Activated naive CD4-positive, alpha-beta T cell treated with anti-CD3 and anti-CD28 coated beads, Interleukin-2, amount 10 ng/mL, durations not matched to agents 7 days and 5 days (primary cell): Measurements from ENCODE around the gene NUTM2B.
A peak's percentile ranks its signal among the peaks of the same experiment; 100 is the strongest.
"Not testable (repeated sequence)": the region's sequence is repeated elsewhere in the genome, so short reads cannot be mapped to it uniquely, and the experiment has no call there.

Source experiments
- CTCF ChIA-PET: fragments of 350-600 bp; sonication (Branson Sonifier 250); formaldehyde crosslinking; loops from one replicate; lab custom pipeline; 2021; ENCODE audit warnings: antibody characterized with exemption; lab: Charles Lee
- DNase-seq: peaks from one replicate; pipeline ENCODE4 v3.0.0-alpha.2; 2020
- H3K27ac Mint-ChIP-seq: one replicate; pipeline ENCODE4 v1.8.0; 2021; ENCODE audit warnings: mild to moderate bottlenecking, moderate library complexity, mixed read lengths
- H3K27me3 Mint-ChIP-seq: one replicate; pipeline ENCODE4 v1.8.0; 2021; ENCODE audit warnings: mild to moderate bottlenecking, mixed read lengths
- H3K36me3 Mint-ChIP-seq: one replicate; pipeline ENCODE4 v1.8.0; 2021; ENCODE audit warnings: mixed read lengths
- H3K4me1 Mint-ChIP-seq: one replicate; pipeline ENCODE4 v1.8.0; 2021; ENCODE audit warnings: mixed read lengths
- H3K4me3 Mint-ChIP-seq: one replicate; pipeline ENCODE4 v1.8.0; 2021; ENCODE audit warnings: mild to moderate bottlenecking, moderate library complexity, mixed read lengths
- H3K9me3 Mint-ChIP-seq: one replicate; pipeline ENCODE4 v1.8.0; 2021; ENCODE audit warnings: mixed read lengths

The NUTM2B gene

GRCh38 chr10:79700381-79700944 is 2.6 kb upstream of the NUTM2B start:
- H3K27ac Mint-ChIP-seq, H3K27me3 Mint-ChIP-seq, H3K36me3 Mint-ChIP-seq, H3K9me3 Mint-ChIP-seq, H3K4me1 Mint-ChIP-seq, DNase-seq, CTCF ChIA-PET, H3K4me3 Mint-ChIP-seq: not testable (repeated sequence)

- H3K4me3 Mint-ChIP-seq, H3K4me1 Mint-ChIP-seq, H3K9me3 Mint-ChIP-seq, H3K36me3 Mint-ChIP-seq, H3K27ac Mint-ChIP-seq, CTCF ChIA-PET, DNase-seq, H3K27me3 Mint-ChIP-seq: not testable (repeated sequence)
Measured at GRCh38 chr10:79707017-79707416, 4.0 kb downstream of the NUTM2B start.

DNA sequence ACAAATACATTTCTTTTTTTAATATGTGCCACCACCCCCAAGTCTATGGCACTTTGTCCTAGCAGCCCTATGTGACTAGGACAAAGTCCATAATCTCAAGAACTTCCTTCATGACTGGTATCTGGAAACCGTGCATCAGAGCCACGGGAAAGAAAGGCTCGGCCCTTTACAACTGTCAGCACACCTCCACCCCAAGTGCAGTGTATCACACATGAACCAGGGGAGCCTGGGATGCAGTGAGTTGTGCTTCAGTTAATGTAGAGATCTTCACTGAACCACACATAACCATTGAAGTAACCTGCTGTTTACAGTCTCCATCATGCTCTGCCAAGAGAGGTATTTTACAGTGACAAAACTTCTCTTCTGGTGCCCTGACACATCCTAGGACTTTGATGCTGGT is 11.9 kb downstream of the NUTM2B start:
- H3K27me3 Mint-ChIP-seq, H3K36me3 Mint-ChIP-seq, H3K27ac Mint-ChIP-seq, H3K9me3 Mint-ChIP-seq, H3K4me1 Mint-ChIP-seq, DNase-seq, H3K4me3 Mint-ChIP-seq, CTCF ChIA-PET: not testable (repeated sequence)

- H3K36me3 Mint-ChIP-seq, H3K4me1 Mint-ChIP-seq, H3K4me3 Mint-ChIP-seq, H3K9me3 Mint-ChIP-seq, DNase-seq, H3K27ac Mint-ChIP-seq, CTCF ChIA-PET, H3K27me3 Mint-ChIP-seq: not testable (repeated sequence)
Measured at GRCh38 chr10:79716917-79717579, 14.0 kb downstream of the NUTM2B start.

GRCh38 chr10:79720000-79720399 is 17.0 kb downstream of the NUTM2B start:
- H3K9me3 Mint-ChIP-seq, DNase-seq, H3K27ac Mint-ChIP-seq, H3K27me3 Mint-ChIP-seq, CTCF ChIA-PET, H3K36me3 Mint-ChIP-seq, H3K4me1 Mint-ChIP-seq, H3K4me3 Mint-ChIP-seq: not testable (repeated sequence)

DNA sequence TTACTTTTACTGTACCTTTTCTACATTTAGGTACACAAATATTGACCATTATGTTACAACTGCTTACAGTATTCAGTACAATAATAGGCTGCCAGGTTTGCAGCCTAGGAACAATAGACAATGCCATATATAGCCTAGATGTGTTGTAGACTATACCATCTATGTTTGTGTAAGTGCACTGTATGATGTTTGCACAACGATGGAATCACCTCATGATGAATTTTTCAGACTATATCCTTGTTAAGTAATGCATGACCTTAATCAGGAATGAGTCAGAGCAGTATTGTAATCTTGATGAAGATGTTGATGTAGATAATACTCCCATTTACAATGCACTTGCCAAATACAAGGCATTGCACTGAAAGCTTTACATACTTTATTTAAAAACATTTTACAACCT is 23.6 kb downstream of the NUTM2B start:
- H3K4me1 Mint-ChIP-seq, CTCF ChIA-PET, H3K27ac Mint-ChIP-seq, H3K4me3 Mint-ChIP-seq, H3K9me3 Mint-ChIP-seq, DNase-seq, H3K27me3 Mint-ChIP-seq, H3K36me3 Mint-ChIP-seq: not testable (repeated sequence)

- H3K27me3 Mint-ChIP-seq, H3K27ac Mint-ChIP-seq, H3K9me3 Mint-ChIP-seq, H3K4me1 Mint-ChIP-seq, H3K4me3 Mint-ChIP-seq, DNase-seq, CTCF ChIA-PET: not testable (repeated sequence)
- peaks cover 16% of the 10 kb centered on the region for H3K36me3 Mint-ChIP-seq
Measured at GRCh38 chr10:79744844-79745243, 41.8 kb downstream of the NUTM2B start.

DNA sequence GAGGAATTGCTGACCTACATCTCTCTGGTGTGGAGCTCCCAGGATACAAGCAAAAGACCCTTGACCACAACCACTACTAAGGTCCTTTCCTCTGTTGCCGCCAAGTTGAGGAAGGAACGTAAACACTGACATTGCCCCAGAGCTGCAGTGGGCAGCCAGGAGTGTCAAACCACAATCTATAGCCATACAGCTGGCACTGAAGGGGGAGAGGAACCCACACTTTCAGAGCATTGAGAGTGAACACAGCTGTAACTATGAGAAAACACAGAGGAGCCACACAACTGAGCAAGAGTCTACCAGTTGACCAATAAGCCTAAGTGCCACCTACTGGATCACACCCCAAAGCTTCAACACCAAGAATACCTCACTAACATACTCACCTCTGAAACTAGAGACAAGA is 45.5 kb downstream of the NUTM2B start:
- H3K27me3 Mint-ChIP-seq, H3K4me1 Mint-ChIP-seq, CTCF ChIA-PET, H3K27ac Mint-ChIP-seq, H3K9me3 Mint-ChIP-seq, DNase-seq, H3K4me3 Mint-ChIP-seq: not testable (repeated sequence)
- H3K36me3 Mint-ChIP-seq: peaks cover 18% of the 10 kb centered on the region

DNA sequence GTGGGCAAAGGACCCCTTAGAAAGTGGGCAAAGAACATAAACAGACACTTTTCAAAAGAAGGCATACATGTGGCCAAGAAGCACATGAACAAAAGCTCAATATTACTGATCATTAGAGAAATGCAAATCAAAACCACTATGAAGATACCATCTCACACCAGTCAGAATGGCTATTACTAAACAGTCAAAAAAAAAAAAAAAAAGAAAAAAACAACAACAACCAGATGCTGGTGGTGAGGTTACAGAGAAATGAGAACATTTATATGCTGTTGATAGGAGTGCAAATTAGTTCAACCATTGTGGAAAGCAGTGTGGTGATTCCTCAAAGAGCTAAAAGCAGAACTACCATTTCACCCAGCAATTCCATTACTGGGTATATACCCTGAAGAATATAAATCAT is 50.6 kb downstream of the NUTM2B start:
- H3K27ac Mint-ChIP-seq, H3K4me3 Mint-ChIP-seq, H3K4me1 Mint-ChIP-seq, H3K27me3 Mint-ChIP-seq, DNase-seq, CTCF ChIA-PET, H3K9me3 Mint-ChIP-seq: not testable (repeated sequence)
- peaks cover 15% of the 10 kb centered on the region for H3K36me3 Mint-ChIP-seq

DNA sequence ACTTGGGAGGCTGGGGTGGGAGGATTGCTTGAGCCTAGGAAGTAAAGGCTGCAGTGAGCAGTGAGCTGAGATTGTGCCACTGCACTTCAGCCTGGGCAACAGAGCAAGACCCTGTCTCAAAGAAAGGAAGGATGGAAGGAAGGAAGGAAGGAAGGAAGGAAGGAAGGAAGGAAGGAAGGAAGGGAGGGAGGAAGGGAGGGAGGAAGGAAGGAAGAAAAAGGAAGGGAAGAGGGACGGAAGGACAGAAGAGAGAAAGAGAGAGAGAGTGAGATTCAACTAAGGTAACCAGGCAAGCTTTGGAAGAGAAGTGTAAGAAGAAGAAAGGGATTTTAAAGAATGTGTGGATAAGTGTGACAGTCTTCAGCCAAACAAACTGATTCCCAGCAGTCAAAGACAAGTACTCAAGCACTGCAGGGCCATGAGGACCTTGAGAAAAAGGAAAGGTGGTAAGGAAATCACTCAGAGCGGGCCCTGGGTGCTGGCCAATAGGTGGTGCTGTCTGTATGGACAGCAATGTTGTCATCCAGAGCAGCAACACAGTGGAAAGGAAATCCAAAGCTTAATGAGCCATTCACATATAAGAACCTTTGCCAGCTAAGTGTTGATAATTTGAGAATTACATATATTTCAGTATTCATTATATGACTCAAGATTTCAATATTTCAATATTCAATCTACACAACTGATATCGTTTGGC is 55.4 kb downstream of the NUTM2B start:
- H3K9me3 Mint-ChIP-seq, H3K27me3 Mint-ChIP-seq, H3K4me1 Mint-ChIP-seq, CTCF ChIA-PET, H3K27ac Mint-ChIP-seq, H3K4me3 Mint-ChIP-seq: not testable (repeated sequence)
- H3K36me3 Mint-ChIP-seq: peaks cover 22% of the 10 kb centered on the region
- peak; percentile 20 for DNase-seq
